Measurements from ENCODE around the gene MAFG. TPM values are rescaled to one million over a fixed set of nuclear protein-coding genes. Genes with fewer than 3 reads are reported as not detected.

The MAFG gene
- total and polyA plus RNA-seq, 2 donors (not counting 3 experiments of a cell fraction or from before 2014, with no cell fraction given), result 27.6 to 35.0 TPM

DNA sequence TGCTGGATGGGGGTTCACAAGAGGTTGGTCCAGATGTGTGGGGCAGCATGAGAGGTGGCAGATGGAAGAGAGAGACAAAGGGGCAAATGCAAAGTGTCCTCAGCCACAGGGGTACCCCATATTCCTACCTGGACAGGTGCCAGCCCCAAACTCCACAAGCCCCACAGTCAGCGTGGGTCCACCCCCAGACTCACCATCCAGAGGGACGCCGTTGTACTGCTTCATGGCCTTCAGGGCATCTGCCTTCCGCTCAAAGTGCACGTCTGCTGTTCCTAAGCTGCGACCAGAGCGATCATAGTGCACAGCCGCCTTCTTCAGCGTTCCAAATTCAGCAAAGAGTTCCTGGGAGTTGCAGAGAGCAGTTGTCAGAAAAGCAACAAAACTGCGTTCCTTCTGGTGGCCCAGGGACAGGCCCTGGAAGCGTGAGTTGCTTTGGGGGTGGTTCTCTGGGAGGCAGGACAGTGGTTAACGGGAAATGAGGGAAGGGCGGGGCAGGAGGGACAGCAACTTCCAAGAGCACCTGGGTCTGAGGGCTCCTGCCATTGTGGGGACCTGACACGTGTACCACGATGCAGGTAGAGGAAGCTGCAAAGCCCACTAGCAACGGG, 38.4 kb downstream of the MAFG start:
- Histone ChIP-seq H4K20me1 (replicated peaks; ENCODE audit: control insufficient read depth, extremely low read depth, insufficient read depth, low read length) (no peaks in the 10 kb centered on the region), H3K4me3 (replicated peaks in 1 of 3; ENCODE audit: insufficient read depth in 1 of 3, low read depth in 1 of 3, low read length in 3 of 3) (no peak overlapping the region), H3K9me3 (replicated peaks; ENCODE audit: control insufficient read depth, insufficient read depth, low read length) (no peaks in the 10 kb centered on the region), H3K4me2 (ENCODE audit: insufficient read depth, low read length) (no peak overlapping the region), H3K36me3 (ENCODE audit: control insufficient read depth in 2 of 2, extremely low read depth in 1 of 2, insufficient read depth in 2 of 2, low read length in 2 of 2) (peaks cover 24 to 42% of the 10 kb centered on the region in 2 experiments), H3K27ac (ENCODE audit: insufficient read depth, low read depth, low read length) (no peak overlapping the region), H3K27me3 (ENCODE audit: control insufficient read depth in 2 of 2, insufficient read depth in 2 of 2, low read length in 2 of 2) (no peaks in the 10 kb centered on the region), H3K9ac (replicated peaks; ENCODE audit: extremely low read depth, insufficient read depth, low read length) (no peak overlapping the region), H3K9me1 (replicated peaks; ENCODE audit: control insufficient read depth, extremely low read depth, insufficient read depth, low read length) (no peaks in the 10 kb centered on the region), H3K79me2 (ENCODE audit: control insufficient read depth, insufficient read depth, low read length) (peaks cover 55% of the 10 kb centered on the region), H3K4me1 (ENCODE audit: control insufficient read depth, extremely low read depth, insufficient read depth, low read length) (peaks cover 13% of the 10 kb centered on the region), H2AFZ (ENCODE audit: low read depth, low read length) (no peak overlapping the region)
- FAIRE-seq, result no peak
- no peak for DNase-seq (ENCODE audit: low read depth, low spot score)
- TF ChIP-seq POLR2AphosphoS5 (IDR thresholded peaks at IDR 0.05; ENCODE audit: insufficient read depth, low read depth, low read length) (no peak), EZH2 (IDR thresholded peaks at IDR 0.05; ENCODE audit: borderline replicate concordance, low read depth, low read length, severe bottlenecking) (no peak), FOS (IDR thresholded peaks at IDR 0.05; ENCODE audit: borderline replicate concordance, insufficient read depth, low read length) (no peak), POLR2A (IDR thresholded peaks at IDR 0.05; ENCODE audit: low read depth, low read length) (no peak), GATA2 (IDR thresholded peaks at IDR 0.05; ENCODE audit: insufficient read depth, insufficient read length, low read depth, low read length) (no peak), MYC (IDR thresholded peaks at IDR 0.05; ENCODE audit: low read depth, low read length) (no peak), JUN (IDR thresholded peaks at IDR 0.05; ENCODE audit: borderline replicate concordance, insufficient read depth, insufficient read length, low read depth) (no peak)
- TF ChIP-seq, protein P1, sequence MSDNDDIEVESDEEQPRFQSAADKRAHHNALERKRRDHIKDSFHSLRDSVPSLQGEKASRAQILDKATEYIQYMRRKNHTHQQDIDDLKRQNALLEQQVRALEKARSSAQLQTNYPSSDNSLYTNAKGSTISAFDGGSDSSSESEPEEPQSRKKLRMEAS (IDR thresholded peaks at IDR 0.05; ENCODE audit: insufficient read depth, insufficient read length), result no peak
- TF ChIP-seq, protein P2, sequence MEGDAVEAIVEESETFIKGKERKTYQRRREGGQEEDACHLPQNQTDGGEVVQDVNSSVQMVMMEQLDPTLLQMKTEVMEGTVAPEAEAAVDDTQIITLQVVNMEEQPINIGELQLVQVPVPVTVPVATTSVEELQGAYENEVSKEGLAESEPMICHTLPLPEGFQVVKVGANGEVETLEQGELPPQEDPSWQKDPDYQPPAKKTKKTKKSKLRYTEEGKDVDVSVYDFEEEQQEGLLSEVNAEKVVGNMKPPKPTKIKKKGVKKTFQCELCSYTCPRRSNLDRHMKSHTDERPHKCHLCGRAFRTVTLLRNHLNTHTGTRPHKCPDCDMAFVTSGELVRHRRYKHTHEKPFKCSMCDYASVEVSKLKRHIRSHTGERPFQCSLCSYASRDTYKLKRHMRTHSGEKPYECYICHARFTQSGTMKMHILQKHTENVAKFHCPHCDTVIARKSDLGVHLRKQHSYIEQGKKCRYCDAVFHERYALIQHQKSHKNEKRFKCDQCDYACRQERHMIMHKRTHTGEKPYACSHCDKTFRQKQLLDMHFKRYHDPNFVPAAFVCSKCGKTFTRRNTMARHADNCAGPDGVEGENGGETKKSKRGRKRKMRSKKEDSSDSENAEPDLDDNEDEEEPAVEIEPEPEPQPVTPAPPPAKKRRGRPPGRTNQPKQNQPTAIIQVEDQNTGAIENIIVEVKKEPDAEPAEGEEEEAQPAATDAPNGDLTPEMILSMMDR (IDR thresholded peaks at IDR 0.05; ENCODE audit: extremely low read depth in 1 of 2, insufficient read depth in 1 of 2, low read depth in 1 of 2, low read length in 2 of 2), result no peak
- ChIA-PET CTCF (no interaction called here), POLR2A (no interaction called here)
- intact Hi-C loops (cut with micrococcal nuclease), result no loop called here
- no TSS peak for BruUV-seq (replicated peaks)
- dilution Hi-C loops (cut with MboI; ENCODE audit: extremely low pct_ligation_motif_present, low sequenced_read_pairs), result no loop called here

All from endothelial cell of umbilical vein (primary cell).